Stimulated activated CD4-positive, alpha-beta T cell treated with anti-CD3 and anti-CD28 coated beads, Interleukin-2, amount 100 ng/mL, for 48 hours (primary cell): ENCODE results near the gene ASXL1.

Source experiments
- DNase-seq, 2 donors: peaks; one replicate each; pipeline ENCODE4 v3.0.0-alpha.2; 2020

Gene ASXL1

DNA sequence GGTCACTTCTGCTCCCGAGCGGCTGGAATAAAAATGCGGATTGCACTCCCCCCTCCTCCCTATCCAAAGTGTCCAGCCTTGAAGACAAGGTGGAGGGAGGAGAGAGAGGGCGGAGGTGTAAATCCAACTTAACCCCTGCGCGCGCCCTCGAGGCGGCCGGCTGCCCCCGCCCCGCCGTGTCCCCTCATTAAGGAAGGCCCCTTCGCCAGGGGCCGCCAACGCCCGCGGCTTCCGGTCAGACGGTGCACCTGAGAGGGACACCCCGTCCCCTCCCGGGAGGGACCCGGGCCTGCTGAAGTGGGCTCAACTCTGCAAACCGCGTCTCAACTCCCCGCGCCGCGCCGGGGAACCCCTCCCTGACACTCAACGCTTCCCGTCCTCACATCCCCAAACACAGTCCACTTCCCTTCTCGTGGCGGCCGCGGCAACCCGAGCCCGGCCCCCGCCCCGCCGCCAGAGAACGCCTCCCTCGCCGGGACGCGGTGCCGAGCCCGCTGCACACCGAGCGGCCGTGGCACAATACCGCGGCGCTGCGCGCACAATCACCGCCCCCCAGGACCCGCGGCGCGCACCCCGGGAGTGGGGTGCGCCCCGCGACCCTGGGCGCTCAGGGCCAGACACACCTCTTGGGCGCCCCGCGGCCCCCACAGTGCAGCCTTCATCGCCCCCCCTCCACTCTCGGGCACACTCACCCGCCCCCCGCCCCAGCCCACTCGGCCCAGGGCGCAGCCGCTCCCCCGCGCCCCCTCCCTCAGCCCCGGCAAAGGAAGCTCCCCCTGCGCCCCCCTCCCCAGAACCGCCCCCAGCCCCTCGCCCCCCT, 124.5 kb downstream of the ASXL1 start:
- peak in 1 of 2 donors; percentile 26 for DNase-seq

DNA sequence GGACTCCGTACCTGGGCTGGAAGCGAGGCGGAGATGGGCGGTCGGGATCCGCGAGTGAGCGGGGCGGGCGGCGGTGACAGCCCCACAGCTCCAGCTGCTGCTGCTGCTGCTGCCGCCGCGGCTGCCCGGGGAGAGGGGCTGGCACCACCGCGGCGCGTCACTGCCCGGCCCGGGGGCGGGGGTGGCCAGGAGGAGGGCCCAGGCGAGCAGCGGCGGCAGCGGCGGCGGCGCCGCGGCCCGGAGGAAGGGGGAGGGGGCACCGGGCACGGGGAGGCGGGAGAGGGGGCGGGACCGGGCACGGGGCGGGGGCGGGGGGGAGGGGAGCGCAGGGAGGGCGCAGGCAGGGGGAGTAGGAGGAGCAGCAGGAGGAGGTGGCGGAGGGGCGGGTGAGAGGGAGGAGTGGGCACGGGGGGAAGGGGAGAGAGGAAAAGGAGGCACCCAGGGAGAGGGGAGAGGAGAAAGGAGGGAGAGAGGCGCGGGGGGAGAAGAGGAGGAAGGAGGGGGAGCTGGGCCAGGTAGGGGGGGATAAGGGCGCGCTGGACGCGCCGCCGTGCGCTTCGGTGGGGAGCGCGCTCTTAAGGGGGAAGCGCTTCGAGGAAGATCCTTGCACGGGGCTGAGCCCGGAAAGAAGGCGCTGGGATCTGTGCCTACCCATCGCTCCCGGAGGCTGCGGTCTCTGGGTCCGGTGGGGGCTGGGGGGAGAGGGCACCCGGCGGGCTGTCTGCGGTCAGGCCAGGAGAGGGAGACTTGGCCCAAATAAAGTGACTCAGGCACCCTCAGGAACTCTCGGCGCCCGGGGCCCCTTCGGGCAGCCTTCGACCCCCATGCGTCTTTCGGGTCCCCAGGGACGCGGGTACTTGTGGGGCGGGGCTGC, 125.5 kb downstream of the ASXL1 start:
- peak; percentile 41 to 47 for DNase-seq

DNA sequence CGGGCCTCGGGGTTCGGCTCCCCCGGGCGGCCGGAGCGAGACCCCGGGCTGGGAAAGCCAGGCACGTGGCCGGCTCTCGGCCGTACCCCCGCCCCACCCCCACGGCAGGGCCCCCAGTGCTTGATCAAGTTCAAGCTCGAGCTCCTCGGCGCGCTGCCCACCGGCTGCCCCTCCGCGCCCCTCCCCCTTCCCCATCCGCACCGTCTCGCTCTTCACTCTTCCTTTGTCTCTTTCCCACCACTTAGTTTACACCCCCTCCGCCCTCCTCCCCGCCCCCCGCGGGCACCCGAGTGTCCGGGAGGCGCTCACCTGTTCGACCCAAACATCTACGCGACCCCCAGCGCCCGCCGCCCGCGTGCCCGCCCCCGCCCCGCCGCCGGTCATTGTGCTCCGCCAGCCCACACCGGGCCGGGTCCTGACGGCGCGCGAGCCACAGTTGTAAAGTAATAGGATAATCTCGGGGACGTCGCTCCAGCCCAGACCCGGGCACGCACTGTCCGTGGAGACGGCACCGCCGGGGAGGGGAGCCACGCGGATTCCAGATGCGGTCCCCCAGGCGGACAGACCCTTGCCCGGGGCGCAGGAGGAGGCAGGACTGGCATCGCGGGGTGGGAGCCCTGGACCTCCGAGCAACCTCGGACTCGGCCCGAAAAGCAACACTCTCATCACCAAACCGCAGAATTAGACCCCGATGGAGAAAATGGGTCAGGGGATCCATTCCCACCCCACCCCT, 126.3 kb downstream of the ASXL1 start:
- DNase-seq, result no peak

DNA sequence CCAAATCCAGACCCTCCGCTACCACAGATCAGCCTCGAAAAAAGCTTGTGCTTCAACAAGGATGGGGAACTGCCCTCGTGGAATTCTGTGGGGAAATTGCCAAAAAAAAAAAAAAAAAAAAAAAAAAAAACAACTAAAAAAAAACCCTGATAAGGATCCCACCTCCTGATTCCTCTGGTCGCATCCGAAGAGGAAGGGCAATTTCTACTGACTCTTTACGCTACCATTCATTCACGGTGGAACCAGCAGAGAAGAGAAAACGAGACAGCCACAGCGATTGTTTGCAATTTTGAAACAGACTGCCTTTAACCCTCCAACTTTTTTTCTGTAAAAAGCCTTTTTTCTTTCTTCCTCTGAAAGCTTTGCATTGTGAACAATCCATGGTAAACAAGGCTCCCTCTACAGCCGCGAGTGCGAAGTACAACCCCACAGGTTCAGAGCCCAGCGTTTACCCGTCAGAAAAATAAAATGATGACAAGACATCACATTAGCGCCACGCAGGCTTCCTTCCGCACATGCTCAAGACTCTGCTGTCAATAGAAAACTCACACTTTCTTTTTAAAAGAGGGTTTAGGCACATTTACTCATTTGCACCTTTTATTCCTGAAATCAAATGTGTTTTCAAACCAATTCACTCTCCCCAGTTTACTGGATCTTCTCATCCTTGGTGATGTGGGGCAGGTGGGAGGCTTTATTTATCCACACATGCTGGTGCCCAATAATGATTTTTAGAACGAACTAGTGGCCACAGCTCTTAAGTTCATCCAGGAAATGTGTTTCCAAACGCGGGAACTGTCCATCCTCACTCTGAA, 127.0 kb downstream of the ASXL1 start:
- peak; percentile 60 to 70 for DNase-seq

DNA sequence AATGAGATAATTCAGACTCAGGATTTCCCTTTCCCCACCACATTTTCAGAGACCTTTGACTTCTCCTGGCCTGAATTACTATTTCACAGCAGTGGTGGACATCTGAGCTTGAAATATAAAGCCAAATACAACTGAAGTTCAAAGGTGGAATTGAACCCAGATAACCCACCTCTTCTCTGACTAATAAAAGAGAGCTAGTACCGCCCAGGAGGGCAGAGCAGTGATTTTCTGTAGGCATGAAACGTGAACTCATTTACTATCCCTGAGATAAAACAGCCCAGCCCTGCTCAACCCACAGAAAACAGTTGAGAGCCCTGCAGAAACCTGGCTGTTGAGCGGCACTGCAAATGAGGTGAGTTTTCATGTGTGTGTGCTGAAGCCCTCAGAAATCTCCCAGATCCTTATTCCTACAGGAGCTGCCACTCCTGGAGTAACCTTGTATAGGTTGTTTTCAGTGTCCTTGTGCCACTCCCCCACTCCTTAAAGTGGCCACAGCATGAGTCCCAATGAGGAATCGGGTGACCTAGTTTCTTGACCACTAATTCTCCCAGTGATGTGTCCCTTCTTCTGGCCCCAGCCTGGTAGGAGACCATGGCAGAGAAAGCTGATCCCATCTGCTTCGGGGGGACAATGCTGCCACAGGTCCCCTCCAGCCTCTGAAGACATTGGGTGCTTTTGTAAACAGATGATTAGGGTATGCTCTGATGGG, 127.8 kb downstream of the ASXL1 start:
- DNase-seq, result no peak

DNA sequence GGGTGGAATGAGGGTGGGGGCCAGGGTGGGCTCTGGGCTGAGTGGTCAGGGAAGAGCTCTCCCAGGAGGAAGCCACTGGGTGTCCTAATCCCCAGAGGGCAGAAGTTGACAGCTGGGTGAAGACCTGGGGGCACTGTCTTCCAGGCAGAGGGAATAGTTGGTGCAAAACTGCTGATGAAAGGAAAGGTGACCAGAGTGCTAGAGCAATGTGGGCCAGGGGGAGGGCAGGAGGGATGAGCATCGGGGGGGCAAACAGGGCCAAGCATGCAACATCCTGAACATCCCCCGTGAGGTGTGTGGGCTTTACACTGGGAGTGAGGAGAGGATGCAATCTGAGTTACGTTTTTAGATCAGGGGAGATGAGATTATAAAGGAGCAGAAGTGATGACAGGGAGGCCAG, 129.2 kb downstream of the ASXL1 start:
- DNase-seq, result no peak

DNA sequence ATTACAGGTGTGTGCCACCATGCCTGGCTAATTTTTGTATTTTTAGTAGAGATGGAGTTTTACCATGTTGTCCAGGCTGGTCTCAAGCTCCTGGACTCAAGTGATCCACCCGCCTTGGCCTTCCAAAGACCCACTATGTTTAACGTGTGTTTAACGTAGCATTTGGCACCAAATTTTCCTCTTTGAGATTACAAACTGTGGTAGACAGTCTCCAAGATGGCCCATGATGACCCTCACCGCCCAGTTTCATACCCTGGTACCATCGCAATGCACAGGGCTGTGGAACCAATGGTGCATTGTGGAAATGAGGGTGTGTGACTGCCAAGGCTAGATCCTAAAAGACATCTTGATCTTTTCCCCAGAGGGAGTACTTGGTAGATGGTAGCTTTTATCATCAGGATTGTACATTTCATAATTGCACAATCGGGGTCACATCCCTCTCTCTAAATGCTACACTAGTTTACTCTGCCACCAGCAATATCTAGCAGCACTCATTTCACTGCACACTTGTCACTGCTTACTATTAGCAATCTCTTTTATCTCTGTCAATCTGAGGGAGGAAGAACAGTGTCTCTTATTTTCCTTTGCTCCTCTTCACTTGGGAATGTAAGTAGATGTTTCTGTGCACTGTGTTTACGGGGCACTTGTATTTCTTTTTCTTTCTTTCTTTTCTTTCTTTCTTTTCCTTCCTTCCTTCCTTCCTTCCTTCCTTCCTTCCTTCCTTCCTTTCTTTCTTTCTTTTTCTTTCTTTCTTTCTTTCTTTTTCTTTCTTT, 130.1 kb downstream of the ASXL1 start:
- no peak for DNase-seq
